CD4-positive, alpha-beta T cell treated with Interleukin-15 for 1 hour (primary cell): ENCODE data around the gene CSMD2.

Experiments used
- DNase-seq: peaks from one replicate; pipeline ENCODE4 v3.0.0-alpha.2; 2020

CSMD2 gene

DNA sequence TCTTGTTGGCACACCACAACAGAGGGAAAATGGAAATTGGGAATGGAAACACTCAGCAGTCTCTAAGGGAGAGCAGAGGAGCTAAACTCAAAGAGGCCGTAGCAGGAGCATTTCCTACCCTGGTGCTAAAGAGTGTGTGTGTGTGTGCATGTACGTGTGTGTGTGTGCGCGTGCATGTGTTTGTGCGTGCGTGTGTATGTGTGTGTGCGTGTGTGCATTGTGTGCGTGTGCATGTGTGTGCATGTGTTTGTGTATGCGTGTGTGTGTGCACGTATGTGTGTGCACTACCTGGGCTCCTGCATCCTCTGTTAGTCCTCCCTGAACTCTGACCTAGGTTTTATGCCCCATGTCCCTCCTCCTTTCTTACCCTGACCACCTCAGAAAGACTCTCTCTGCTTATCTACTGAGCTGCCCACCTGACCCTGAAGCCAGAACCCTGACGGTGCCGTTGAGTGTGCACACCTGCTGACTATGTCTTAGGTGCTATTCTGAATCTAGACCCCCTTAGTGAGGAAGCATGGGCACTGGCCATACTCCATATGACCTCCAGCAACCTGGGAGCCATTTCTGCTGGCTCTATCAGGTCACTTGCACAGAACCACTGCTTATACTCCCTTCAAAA lies 458.3 kb downstream of the CSMD2 start:
- no peak for DNase-seq

DNA sequence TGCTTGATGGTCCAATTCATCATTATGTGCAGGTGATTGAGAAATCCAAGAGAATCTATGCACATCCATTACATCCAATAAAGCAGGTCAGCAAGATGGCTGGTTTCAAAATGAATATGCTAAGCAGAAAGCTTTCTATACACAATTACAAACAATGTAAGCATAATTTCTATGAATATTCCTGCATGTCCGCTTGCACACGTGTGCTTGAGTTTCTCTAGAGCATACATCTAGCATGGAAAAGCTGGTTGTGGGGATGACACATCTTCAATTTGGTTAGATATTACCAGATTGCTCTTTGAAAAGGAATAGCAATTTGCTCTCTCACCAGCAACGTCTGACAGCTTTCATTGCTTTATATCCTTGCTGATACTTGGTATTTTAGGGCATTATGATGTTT lies 461.6 kb downstream of the CSMD2 start:
- no peak for DNase-seq

DNA sequence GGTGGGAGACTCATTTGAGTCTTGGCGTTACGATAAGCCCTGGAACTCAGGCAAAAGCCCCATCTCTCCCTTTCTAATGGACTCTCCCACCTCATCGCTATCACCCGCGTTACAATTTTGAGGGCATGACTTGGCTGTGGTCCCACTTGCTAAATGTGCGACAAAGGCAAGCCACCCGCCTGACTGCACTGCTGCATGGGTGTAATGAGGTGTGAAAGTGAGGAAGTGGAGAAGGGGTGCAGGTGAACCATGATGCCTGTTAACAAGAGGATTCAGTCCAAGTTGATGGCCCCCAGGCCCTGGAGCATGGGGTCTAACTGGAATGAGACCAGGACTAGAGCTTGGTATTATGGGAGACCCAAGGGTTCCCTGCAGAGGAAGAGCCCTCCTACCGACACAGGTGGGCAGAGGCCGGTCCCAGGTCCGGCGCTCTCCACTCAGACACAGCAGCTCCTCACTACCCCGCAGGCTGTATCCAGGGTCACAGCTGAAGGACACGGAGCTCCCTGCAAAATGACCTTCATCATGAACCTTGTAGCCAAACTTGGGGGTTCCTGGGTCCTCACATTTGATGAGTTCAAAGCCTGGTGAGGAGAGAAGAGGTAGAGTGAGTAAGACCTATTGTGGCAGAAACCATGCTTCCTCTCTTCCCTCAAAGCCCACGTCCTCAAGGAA lies 466.5 kb downstream of the CSMD2 start:
- DNase-seq: no peak

DNA sequence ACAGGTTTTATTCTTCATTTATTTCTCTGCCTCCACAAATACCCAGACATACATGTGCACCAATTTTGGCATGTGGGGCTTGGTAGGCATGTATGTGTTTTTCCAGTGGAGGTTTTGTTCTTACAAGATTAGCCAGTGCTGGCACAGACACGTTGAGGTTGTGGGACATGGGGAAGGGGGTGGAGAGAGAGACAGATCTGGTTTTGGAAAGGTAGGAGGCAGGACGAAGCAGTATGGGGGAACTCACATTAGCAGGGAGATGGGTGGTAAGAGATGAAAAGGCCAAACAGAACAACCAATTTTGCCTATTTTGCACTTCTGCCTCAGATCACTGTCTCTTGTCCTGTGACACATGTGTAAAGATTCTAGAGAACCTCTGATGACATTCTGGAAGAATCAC lies 467.2 kb downstream of the CSMD2 start:
- no peak for DNase-seq

DNA sequence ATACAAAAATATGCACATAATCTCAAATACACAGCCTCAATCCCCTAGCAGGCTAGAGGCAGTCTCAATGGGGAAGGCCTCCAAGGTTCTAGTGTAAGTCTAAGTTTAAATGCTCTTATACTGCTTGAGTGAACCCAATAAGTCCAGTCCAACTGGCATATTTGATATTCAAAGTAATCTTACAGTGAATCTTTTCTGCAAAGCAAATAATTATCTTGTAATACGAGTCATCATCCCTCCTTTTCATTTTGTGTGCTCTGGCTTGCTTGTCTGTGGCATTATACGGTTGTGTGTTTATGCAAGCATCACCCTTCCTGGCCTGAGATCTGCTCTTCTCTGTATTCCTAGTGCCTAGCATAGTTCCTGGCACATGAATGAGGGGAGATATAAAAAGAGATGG lies 468.1 kb downstream of the CSMD2 start:
- no peak for DNase-seq

DNA sequence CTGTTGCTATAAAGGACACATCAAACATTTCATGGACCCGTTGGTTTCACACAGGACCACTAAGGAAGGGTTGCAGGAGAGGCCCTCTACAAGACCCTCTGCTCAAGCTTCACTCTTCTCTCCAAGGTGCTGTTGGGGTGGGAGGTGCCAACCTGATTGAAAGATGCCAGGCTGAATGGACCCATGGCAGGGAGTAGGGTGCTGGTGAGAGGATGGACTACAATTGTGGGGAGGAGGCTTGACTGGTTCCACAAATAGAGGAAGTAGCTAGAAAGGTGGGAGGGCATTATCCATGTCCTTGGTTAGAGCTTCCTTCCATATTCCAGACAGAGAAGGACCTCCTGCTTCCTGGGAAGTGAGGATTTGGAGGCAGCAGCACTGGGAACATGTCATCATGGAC lies 468.7 kb downstream of the CSMD2 start:
- no peak for DNase-seq

DNA sequence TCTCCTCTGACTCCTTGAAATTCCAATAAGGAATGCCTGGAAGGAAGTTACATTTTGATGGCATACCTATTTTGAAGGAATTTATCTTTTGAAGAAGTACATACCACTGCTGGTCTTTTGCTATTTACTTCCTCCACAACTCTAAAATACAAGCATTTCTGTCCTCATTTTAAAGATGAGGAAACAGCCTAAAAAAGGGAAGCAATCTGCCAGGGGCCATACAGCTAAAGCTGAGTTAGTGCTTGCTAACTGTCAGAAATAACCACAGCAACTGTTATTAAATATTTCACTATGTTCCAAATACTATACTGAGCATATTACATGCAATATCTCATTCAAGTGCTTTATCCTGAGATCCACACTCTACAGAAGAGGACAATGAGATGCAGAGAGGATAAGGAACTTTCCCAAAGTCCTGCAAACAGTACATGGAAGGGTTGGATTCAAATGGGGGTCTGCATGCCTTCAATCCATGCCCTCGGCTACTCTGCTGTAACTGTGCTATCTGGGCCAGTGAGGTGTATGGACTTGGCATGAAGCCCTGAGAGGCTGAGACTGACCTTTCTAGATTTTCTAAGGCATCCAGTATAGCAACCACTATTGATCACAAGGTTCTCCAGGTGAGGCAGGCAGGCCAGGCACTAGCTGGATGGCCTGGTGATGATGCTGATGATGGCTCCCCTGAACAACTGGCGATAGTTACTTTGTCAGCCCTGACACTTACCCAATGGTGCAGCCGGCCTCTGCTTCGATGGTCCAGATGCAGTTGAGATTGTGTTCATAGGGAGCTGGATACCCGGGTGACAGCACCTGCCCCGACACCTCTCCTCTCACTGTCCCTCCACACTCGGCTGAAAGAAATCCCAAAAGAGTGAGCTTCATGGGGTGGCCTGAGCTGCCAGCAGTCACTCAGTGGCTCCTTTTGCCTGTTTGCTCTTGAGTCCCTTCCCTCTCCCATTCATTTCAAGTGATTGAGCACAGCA lies 472.5 kb downstream of the CSMD2 start:
- DNase-seq: no peak

DNA sequence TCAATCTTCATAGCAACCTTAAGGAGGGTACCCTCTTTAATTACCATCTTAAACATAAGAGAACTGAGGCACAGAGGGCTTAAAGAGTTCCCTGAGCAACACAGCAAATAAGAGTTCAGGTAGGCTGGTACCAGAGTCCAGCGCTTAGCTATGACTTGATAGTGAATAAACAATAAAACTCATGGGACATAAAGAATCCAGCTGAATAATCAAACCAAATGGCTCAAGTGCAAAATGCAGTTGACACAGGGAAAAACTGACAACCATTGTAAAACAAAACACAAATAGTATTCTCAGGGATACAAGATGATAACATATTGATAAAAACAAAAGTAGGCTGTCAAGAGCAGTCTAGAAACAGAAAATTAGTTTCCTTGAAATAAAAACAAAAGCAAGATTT lies 478.0 kb downstream of the CSMD2 start:
- no peak for DNase-seq

DNA sequence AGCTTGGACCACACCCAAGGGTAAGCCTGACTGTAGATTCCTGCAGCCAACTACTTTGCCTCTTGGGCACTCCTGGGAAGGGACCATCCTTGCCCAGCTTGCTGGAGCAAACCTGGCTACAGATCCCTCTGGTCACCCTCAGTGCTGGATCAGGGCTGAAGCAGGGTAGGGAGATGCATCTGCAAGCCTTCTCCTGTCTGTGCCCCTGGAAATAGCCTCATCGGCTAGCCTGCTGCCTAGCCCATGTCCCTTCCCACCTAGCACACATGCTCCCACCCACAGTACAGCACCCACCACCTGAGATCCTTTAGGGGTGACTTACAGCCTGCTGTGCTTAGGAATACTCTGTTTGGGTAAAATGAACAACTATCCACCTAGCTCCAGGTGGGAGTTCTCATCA lies 478.5 kb downstream of the CSMD2 start:
- DNase-seq: no peak

DNA sequence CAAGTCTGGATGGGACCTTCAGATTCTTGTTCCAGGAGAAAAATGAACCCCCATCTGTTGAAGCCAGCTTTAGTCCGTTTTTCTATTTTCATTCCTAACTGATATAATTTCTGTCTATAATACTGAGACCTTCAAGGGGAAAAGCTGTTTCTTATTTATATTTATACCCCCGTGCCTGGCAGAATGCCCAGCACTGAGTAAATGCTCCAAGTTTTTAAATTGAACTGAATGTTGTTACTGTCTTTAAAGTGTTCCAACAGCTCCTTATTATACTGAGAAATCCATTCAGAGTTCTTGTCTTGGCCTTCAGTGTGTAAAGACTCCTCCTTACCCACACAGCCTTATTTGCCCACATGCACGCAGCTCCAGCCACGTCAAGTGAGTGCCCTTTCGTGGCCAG lies 479.8 kb downstream of the CSMD2 start:
- no peak for DNase-seq

DNA sequence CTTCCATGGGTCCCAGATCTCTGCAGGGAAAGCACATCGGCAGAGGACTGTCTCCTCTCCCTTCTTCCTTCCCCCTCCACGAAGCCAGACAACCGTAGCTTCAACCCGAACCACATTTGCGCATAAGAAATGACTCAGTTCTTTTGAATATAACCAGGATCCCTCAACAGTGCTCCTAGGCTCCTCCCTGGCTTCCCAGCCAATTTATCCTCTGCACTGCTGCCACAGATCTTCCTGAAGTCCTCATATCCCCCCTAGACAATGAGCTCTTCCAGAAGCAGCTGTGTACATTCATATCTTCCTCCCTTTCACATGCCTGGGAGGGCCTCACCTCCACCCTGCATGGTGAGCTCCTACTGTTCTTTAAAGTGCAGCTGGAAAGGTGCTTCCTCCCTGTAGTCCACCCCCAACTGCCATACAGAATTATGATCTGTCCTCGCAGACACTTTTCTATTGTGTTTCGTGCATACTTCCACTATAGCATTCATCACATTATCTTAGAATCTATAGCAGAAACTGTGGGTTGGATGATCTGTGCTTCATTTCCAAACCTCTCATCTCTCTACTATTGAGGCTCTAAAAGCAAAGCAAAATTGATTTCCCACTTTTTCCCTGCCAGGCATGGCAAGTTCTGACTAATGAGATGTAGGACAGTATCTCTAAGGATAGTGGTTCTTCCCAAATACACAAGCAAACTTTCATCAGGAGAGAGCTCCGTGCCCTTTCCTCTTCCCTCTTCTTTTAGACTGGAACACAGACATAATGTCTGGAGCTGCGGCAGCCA lies 480.4 kb downstream of the CSMD2 start:
- DNase-seq: no peak

DNA sequence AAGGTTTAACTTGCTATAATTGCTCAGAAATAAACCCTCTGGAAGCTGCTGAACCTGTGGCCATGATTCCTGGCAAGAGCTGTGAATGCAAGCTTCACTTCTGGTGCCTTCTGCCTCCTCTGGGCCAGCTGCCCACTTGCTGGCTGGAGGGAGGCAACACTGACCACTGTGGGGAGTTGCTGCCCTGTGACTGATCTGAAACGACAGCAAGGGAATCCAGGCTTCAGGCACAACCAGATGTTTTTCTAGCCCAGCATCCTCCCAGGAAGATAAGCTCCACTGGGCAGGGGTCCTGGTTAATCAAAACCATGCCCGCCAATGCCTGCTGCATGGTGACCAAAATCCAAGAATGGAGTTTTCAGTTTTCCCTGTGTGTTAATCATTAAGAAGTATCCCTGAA lies 481.1 kb downstream of the CSMD2 start:
- no peak for DNase-seq

DNA sequence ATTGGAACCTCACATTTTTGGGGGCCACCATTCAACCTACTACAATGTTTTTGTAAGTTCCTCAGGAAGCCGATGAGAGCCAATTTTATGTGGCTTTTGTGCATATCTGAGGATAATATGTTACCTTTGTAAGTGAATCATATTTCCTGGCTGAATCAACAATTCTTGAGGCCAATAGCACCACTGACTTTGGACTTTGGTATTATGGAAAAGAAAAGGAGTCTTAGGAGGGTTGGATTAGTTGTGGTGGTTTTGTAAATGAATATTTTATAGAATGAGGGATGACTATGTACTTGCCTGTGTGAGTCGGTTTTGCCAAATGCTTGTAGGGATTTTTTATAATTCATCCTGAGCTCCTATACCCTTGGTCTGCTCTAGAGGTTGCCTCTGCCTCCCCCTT lies 482.7 kb downstream of the CSMD2 start:
- no peak for DNase-seq

DNA sequence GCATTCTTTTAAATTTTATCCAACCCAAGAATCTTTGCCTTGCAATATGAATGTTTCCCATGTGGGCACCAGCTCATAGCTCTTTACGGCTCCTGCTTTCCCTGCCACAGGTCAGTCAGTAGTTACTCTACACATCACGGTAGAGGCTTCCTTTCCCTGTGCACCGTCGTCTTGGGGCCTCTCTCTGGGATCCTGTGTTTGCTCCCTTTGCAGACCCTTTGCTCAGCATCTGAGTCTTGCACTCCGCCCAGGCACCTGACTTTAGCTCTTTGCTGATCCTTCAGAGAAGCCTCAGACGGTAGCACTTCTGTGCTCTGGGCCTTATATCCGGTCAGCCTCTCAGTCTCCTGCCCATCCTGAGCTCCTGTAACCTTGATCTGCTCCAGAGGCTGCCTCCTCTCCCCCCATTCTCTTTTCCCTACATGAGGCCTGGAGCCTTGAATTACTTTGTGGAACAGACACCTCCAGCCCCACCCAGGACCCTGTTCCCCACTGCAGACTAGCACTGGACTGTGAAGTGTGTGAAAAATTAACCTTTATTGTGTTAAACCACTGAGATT lies 484.7 kb downstream of the CSMD2 start:
- DNase-seq: no peak

DNA sequence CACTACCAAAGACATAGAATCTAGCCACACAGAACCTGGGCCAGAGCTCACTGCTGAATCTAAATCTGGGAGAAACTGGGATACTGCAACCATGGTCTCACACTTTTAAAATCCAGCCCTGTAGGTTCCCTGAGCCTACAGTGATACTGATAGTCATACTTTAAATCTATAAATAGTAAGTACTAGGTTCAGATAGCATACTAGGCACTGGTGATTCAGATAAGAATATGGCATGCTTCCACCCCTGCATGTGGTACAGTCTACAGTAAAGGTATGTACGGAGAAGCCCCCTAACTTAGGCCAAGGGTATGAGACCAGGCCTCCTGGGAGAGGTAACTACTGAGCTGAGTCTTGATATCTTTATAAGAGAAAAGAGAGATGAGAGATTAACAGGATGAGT lies 494.5 kb downstream of the CSMD2 start:
- DNase-seq: no peak

DNA sequence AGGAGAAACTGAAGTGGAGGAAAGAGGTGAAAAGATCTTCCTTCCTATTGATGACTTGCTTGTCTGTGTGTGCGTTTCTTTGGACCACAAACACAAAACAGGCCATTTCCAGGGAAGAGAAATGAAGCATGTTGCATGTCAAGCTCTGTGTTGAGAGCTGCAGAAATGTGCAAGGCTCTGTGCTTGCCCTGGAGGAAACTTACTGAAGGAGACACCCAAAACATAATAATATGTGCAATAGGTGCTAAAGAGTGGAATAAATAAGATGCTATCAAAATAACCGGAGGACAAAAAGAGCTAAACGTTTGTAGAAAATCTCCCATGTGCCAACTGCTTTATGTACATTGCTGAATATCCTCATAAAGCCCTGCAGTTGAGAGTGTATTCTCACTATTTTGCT lies 496.3 kb downstream of the CSMD2 start:
- no peak for DNase-seq

DNA sequence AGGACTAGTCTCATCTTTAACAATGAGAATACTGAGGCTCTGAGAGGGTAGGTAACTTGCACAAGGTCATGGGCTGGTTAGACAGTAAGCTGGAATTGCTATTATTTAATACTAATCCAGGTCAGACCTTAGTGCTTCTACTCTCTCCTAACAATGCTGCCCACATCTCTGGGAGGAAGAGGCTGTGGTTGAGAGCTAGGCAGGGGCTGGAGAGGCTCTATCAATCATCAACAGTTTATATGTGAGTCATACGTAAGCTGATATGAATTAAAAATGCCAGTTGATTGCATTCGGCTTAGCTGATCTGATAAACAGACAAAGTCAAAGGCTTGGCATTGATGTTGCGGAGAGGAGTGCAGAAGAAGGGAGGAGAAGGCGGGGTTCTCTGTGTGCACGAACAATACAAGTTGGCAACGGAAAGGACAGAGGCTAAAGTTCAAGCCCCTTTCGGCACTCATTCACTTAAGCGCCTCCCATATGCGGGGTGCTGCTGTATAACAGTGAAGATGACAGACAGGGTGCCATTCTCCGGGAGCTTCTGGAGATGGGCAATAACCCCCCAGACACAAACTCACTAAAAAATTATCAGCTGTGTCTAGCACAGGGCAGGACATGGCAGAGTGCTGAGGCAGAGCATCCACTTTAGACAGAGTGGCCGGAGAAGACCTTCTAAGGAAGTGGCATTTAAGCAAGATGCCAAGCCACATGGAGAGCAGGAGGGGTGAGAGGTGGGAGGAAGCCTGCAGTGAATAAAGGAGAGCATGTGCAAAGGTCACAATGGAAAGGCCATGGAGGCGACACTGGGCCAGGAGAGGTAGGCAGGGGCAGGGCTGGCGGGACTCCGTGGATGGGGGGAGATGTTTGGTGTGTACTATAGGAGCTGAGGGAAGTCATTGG lies 497.4 kb downstream of the CSMD2 start:
- DNase-seq: no peak

DNA sequence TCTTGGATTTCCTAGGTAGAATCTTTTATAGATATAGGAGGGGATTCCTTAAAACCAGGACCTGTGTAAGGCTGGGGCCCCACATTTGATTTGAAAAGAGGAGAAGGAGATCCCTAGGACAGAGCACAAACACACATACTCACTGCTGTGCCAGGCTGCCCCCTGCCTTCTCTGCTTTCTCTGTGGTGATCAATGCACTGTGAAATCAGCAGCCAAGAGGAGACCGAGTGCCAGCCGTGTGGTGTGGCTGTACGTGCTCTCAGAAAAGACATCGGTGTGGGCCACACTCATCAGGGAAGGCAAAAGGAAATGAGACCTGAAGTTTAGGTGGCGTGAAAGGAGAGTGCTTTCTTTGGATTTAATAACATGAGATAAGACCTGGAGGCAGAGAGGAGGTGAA lies 498.4 kb downstream of the CSMD2 start:
- no peak for DNase-seq

DNA sequence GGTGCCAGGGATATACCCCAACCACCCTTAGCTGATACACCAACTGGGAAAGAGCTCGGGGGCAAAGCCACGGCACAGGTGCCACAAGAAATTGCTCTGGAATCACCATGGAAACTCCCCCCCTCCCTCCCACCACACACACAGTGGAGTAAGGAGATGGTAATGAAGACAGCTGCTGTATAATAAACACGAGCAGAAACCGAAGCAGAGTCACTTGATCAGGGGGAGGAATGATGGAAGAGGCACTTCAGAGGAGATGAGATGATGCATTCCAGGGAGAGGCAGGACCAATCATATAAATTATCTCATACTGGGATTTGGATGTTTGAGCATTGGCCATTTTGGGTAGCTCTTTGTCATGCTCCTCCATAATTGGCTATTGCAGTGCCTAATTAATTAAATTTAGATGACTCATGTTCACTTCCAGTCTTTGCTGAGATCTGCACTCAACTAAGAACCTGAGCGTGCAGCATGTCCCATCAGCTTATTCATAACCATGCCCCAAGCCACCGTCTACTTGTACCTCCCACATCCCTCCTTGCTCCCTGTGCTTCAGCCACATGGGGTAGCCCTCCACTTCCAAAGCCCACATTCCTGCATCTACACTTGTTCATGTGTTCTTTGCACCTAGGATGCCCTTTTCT lies 503.1 kb downstream of the CSMD2 start:
- no peak for DNase-seq

DNA sequence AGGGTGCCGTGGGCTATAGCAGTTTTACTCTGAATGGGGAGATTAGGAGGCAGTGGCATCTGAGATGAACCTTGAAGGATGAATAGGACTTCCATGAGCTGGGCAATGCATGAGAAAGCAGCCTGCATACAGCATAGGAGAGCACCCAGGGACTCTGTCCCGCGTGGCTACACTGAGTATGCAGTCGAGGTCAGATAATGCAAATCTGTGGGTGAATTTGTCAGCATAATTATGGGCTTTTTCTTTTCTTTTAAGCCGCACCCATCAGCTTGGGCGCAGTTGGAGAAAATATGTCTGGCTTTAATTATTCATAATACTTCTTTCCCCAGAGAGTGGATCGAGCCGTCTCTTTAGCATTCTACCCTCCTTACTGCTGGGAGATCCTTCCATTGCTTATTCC lies 504.1 kb downstream of the CSMD2 start:
- DNase-seq: no peak

DNA sequence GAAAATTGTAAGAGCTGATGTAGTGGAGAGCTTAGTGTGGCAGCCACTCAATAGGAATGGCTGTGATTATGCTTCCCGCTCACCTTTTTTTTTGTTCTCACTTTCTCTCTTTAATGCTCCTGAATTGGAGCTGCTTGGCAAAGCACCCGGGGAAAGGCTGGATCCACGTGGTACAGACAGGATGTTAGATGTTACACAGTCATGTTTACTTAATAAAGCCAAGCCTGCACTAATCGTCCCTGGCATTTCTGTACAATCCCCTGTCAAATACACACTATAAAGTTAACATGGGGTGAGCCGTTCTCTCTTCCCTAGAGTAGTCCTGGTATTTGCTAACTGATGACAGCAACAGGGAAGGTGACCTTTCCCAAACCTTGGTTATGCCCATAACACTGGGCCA lies 504.8 kb downstream of the CSMD2 start:
- no peak for DNase-seq
